NCI-H524 treated with DMSO at 0.1 percent for 48 hours (cell line): ENCODE measurements around the gene CCNY.

Source experiments
- DNase-seq: peaks from one replicate; lab custom pipeline; 2025; lab: John Stamatoyannopoulos, UW

The CCNY gene

GRCh38 chr10:35453855-35454532, 117.7 kb downstream of the CCNY start:
- DNase-seq = no peak

DNA sequence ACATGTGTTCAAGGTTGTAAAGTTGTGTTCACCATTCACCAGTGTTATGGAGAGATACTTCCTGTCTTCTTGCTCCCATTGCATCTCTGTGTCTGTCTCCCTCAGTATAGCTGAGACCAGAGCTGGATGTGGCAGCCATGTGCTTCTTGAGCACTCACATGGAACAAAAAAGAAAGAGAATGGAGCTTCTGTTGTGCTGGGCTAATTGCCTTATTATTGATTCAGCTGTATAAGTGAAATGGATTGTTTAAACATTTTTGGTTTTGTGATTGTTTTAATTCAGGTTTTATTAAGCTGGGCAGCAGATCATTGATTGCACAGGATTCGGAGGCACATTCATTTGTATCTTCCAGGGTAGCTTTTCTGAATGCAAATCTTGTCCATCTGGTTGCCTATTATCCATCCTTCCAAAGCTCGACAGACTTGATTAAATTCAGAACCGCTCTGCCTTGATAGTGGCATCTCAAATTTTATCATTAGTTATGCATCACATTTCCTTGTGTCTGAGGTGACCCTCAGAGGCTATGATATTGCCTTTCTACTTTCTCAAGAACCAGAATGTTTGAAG, 119.9 kb downstream of the CCNY start:
- DNase-seq = peak; percentile 5

DNA sequence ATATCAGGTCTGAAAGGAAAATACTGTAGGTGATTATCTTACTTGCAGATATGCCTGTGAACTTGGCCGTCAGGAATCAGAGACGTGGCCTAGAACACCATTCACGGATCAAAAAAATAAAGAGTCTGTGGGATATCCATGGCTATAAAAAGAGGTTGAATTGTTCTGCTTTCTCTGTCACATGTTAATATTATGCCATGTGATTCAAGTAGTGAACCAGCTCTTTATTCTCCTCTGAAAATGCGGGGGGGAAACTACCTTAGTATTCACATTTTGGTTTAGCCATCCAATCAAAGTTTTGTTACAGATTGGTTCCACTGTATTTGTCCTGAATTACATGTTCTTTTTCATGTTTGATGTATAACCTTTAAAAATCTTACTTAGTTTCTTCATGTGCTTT, 120.5 kb downstream of the CCNY start:
- no peak for DNase-seq

GRCh38 chr10:35458500-35459448, 122.5 kb downstream of the CCNY start:
- DNase-seq = peak; percentile 22

GRCh38 chr10:35459449-35459847, 123.1 kb downstream of the CCNY start:
- no peak for DNase-seq

- no peak for DNase-seq
Measured at GRCh38 chr10:35460852-35461460, 124.6 kb downstream of the CCNY start.

GRCh38 chr10:35462491-35462934, 126.2 kb downstream of the CCNY start:
- no peak for DNase-seq

GRCh38 chr10:35463105-35463867, 127.0 kb downstream of the CCNY start:
- DNase-seq = no peak

GRCh38 chr10:35463878-35464277, 127.6 kb downstream of the CCNY start:
- no peak for DNase-seq

DNA sequence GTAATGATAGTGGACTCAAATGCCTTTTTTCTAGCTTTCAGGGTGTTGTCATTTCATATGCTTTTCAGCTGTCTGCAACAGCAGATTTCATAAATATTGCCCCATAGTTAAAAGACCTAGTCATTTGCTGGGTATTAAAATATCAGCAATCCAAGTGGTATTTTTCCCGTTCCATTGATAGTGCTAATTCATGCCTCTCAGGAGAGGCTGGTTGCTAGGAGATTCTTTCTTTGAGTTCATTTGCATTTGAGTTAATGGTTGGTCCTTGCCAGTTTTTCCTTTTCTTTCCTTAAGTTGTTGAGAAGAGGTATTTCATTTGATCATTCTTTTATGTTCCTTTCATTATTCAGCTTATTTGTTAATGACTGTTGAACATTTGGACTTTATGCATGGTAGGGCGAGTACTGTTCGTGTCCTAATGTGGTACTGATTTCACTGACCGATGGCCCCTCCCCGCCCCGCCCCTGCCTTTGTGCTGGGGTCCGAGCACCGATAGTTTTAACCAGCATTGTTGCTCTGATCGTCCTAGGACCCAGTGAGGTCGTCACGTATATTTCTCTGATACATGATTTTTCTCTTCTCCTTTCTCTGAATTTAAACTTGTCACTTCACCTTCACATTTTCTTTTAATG, 128.6 kb downstream of the CCNY start:
- DNase-seq = no peak

- no peak for DNase-seq
Measured at GRCh38 chr10:35465673-35466072, 129.4 kb downstream of the CCNY start.

DNA sequence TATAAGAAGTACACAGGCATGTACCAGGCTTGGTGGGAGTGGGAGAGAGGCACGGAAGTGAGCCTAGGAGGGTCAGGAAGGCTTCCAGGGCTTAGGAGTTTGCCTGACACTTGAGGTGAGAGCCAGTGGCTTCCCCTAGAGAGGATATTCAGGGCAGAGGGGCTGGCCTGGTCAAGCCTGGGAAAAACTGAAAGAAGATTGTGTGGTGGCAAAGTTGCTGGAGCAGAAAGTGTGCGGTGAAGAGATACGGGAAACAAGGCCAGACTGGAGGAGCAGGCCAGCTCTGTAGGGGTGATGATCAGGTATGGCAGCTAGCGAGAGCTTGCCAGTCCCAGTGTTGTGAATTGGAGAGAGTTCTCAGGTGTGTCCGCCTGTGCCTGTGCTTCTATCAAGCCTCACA, 129.9 kb downstream of the CCNY start:
- no peak for DNase-seq

- no peak for DNase-seq
Measured at GRCh38 chr10:35466661-35467060, 130.4 kb downstream of the CCNY start.

- no peak for DNase-seq
Measured at GRCh38 chr10:35467186-35467585, 130.9 kb downstream of the CCNY start.

DNA sequence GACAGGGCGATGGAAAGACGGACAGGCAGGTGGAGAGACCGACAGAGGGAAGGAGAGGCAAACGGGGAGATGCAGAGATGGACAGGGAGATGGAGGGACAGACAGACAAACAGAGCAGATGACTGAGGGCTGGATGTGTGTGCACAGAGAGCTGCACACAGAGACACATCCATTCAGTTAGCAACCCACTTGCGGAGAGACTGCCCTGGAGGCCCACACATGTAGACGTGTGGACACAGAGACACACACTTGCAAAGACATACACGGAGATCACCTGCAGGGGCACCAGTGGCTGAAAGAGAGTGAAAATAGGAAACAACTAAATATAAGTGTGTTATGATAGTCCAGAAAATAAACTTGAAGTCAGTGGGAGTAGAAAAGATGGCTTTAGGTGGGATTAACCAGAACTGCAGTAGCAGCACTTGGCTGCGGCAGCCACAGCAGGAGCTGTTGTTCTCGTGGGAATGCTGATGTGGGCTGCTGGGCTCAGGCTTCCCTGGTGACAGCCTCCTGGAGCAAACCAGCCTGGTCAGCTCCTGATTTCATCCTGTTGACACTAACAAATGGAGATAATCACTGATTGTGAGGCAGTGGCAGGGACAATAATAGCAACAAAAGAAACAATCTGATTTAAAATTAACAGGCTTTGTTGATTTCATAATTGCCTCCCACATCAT, 134.1 kb downstream of the CCNY start:
- DNase-seq = no peak

- no peak for DNase-seq
Measured at GRCh38 chr10:35470925-35471315, 134.6 kb downstream of the CCNY start.

GRCh38 chr10:35471435-35471834, 135.1 kb downstream of the CCNY start:
- no peak for DNase-seq

DNA sequence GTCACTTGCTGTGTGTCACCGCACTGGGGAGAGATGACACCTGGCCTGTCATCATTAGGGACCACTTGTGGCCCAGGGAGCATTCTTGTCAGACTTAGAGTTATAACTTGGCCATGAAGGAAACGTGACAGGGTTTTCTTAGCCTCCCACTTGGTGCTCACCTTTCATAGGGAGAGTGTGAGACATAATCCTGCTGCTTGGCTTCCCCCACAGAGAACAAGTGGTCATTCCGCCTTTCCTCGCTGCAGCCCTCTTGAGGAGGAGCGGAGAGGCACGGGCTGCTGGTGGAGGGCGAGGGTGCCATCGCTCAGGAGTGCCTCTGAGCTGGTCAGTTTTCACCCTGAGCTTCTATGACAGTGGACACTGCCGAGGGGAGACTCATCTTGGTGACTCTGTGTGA, 143.8 kb downstream of the CCNY start:
- no peak for DNase-seq

GRCh38 chr10:35481413-35481812, 145.1 kb downstream of the CCNY start:
- DNase-seq = no peak

GRCh38 chr10:35486297-35486990, 150.1 kb downstream of the CCNY start:
- DNase-seq = no peak
